ENCODE data around the gene ME2. TPM values are rescaled to one million over a fixed set of nuclear protein-coding genes. Genes with fewer than 3 reads are reported as not detected.

The ME2 gene
- total RNA-seq, 4 donors from 2014 or later, result 32.6 to 55.8 (median 48.0) TPM

DNA sequence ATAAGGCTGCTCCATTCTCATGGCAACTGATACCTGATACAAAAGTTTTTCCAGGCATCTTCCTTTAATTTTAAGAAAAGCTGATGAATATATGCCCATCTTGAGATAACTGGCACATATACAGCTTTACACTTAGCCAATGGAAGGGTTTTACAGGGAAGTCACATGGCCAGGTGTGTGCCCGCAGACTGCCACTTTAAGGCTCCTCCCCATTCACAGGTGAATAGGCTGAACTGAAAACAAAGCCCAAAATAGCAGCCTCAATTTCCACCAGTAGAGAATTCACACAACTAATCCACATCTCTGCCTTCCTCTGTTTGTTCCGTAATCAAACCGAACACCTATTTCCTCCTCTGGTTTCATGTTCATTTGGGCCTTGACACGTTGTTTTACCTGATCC lies 9.8 kb upstream of the ME2 start:
- TF ChIP-seq POLR2A (IDR thresholded peaks at IDR 0.05) (no peak), CTCF (IDR thresholded peaks at IDR 0.05) (no peak), EP300 (IDR thresholded peaks at IDR 0.05) (no peak)
- H3K9me3 ChIP-seq, result no peaks in the 10 kb centered on the region
- H3K27ac ChIP-seq, result no peak overlapping the region
- no peaks in the 10 kb centered on the region for H3K36me3 ChIP-seq
- DNase-seq (ENCODE audit: low spot score in 2 of 2), result no peak
- H3K27me3 ChIP-seq, result no peaks in the 10 kb centered on the region
- peaks cover 0 to 5% (median 0%) of the 10 kb centered on the region in 4 donors for H3K4me1 ChIP-seq
- WGBS, 2 donors, result 90 to 93% methylated on average over 4 of the region's 4 CpGs
- H3K4me3 ChIP-seq, result no peak overlapping the region

DNA sequence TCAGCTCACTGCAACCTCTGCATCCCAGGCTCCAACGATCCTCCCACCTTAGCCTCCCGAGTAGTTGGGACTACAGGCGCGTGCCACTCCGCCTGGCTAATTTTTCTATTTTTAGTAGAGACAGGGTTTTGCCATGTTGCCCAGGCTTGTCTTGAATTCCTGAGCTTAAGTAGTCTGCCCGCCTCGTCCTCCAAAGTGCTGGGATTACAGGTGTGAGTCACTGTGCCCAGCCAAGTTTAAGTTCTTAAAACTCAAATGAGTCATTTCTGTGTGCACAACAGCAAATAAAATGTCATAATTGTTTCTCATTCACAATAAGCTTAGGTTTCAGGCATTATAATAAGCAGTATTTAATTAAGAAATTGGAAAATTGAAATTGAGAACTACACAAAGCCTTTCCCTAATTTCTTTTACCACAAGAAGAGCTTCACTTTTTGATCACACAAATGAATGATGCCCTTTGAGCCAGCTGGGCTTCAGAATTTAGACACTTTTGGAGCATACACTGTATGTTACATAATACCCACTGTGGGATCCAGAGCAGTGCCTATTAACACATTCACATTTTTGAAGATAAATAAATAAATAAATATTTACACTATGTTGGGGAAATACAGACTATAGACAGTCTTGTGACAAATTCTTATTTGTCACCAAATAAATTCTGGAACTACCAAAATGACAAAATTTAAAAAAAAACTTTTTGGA lies 8.6 kb upstream of the ME2 start:
- Histone ChIP-seq H3K27ac (no peak overlapping the region), H3K4me1 (peaks cover 0 to 5% (median 0%) of the 10 kb centered on the region in 4 donors), H3K27me3 (no peaks in the 10 kb centered on the region), H3K4me3 (no peak overlapping the region), H3K9me3 (no peaks in the 10 kb centered on the region), H3K36me3 (no peaks in the 10 kb centered on the region)
- WGBS, 2 donors, result 88 to 90% methylated on average over 7 of the region's 7 CpGs
- no peak for DNase-seq (ENCODE audit: low spot score in 2 of 2)
- no peak for TF ChIP-seq POLR2A (IDR thresholded peaks at IDR 0.05)
- no peak for TF ChIP-seq CTCF (IDR thresholded peaks at IDR 0.05)
- TF ChIP-seq EP300 (IDR thresholded peaks at IDR 0.05), result no peak

DNA sequence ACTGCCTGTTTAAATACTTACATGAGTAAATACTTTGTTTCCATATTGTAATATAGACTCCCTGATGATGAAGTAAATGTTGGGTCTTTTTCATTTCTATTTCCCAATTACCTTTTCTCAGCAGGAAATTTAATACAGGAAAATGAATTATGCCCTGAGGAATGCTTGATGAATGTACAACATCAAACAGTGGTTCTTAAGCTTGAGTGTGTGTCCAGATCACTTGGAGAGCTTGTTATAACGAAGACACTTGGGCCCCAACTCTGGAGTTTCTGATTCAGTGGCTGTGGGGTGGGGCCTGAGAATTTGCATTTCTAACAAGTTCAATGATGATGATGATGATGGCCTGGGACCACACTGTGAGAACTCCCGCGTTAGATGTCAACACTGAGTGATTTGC lies 7.1 kb upstream of the ME2 start:
- 82 to 83% methylated on average over 3 of the region's 3 CpGs for WGBS, 2 donors
- no peak for TF ChIP-seq EP300 (IDR thresholded peaks at IDR 0.05)
- no peak for TF ChIP-seq CTCF (IDR thresholded peaks at IDR 0.05)
- TF ChIP-seq POLR2A (IDR thresholded peaks at IDR 0.05), result no peak
- no peak overlapping the region for H3K4me3 ChIP-seq
- H3K9me3 ChIP-seq, result no peaks in the 10 kb centered on the region
- peaks cover 0 to 2% (median 0%) of the 10 kb centered on the region in 4 donors for H3K4me1 ChIP-seq
- H3K36me3 ChIP-seq, result no peaks in the 10 kb centered on the region
- no peak overlapping the region for H3K27ac ChIP-seq
- no peaks in the 10 kb centered on the region for H3K27me3 ChIP-seq
- DNase-seq (ENCODE audit: low spot score in 2 of 2), result no peak

GRCh38 chr18:50875966-50876536 lies 2.9 kb upstream of the ME2 start:
- Histone ChIP-seq H3K36me3 (no peaks in the 10 kb centered on the region), H3K4me3 (no peak overlapping the region), H3K9me3 (no peaks in the 10 kb centered on the region), H3K27me3 (no peaks in the 10 kb centered on the region), H3K27ac (no peak overlapping the region), H3K4me1 (peaks cover 0 to 21% (median 10%) of the 10 kb centered on the region in 4 donors)
- DNase-seq (ENCODE audit: low spot score in 2 of 2), result no peak
- 79 to 81% methylated on average over 3 of the region's 3 CpGs for WGBS, 2 donors
- TF ChIP-seq EP300 (IDR thresholded peaks at IDR 0.05) (no peak), POLR2A (IDR thresholded peaks at IDR 0.05) (no peak), CTCF (IDR thresholded peaks at IDR 0.05) (no peak)

DNA sequence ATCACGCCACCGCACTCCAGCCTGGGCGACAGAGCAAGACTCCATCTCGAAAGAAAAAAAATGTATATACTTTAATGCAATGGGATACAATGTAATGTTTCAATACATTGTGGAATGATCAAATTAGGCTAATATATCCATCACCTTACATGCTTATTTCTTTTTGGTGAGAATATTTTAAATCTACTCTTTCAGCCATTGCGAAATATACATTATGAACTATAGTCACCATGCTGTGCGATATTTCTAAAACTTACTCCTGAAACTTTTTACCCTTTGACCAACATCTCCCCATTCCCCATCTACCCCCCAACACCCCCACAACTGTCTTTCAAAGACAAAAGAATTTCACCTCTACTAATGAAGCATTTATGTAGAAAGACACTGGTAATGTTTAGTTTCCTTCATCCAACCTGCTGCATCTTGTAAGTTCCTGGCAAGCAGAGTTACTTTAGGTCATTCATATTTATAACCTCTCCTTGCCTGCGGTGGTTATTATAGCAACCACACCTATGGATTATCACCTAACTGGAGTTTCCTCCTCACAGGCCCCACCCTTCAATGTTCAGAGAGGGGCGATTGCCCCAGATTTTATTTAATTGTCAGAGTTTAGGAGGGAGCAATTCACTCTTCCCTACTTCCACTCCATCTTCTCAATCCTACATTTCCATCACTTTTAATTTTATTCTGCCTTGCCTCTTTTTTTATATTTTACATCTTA lies 1.2 kb upstream of the ME2 start:
- Histone ChIP-seq H3K27ac (peak overlapping the region in 3 of 4 donors; percentile 91 to 96 (median 96)), H3K36me3 (no peaks in the 10 kb centered on the region), H3K4me1 (peaks cover 0 to 22% (median 10%) of the 10 kb centered on the region in 4 donors), H3K9me3 (no peaks in the 10 kb centered on the region), H3K27me3 (no peaks in the 10 kb centered on the region), H3K4me3 (peak overlapping the region; percentile 52 to 99 (median 92))
- DNase-seq (ENCODE audit: low spot score in 2 of 2), result no peak
- WGBS, 2 donors, result 84% methylated on average over 8 of the region's 8 CpGs
- TF ChIP-seq POLR2A (IDR thresholded peaks at IDR 0.05) (no peak), CTCF (IDR thresholded peaks at IDR 0.05) (no peak), EP300 (IDR thresholded peaks at IDR 0.05) (no peak)

All from tibial nerve (tissue), 4 donors.